Stimulated activated CD4-positive, alpha-beta T cell treated with anti-CD3 and anti-CD28 coated beads, Interleukin-15, amount 100 ng/mL, for 48 hours (primary cell): Measurements from ENCODE around the gene HUS1.
"Not testable (repeated sequence)": the region's sequence is repeated elsewhere in the genome, so short reads cannot be mapped to it uniquely, and the experiment has no call there.

ENCODE experiments used
- DNase-seq, 2 donors: peaks; one replicate each; pipeline ENCODE4 v3.0.0-alpha.2; 2020; ENCODE audit warnings: low read depth in 2 of 2

The HUS1 gene

DNA sequence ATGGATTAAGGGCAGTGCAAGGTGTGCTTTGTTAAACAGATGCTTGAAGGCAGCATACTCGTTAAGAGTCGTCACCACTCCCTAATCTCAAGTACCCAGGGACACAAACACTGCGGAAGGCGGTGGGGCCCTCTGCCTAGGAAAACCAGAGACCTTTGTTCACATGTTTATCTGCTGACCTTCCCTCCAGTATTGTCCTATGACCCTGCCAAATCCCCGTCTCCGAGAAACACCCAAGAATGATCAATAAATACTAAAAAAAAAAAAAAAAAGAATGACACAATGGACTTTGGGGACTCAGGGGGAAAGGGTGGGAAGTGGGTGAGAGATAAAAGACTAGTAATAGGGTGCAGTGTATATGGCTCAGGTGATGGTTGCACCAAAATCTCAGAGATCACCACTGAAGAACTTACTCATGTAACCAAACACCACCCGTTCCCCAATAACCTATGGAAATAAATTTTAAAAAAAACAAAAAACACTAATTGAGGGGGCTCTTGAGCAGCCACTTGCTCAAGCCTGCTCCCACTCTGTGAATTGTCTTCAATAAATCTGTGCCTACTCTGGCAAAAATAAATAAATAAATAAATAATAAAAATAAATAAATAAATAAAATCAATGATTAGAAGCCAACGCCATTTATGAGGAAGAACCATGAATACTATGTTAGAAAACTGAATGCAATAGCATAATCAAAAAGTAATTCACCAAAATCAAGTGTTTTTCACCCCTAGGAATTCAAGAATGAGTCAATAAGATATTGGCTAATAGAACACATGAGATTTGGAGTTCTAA lies 56.1 kb downstream of the HUS1 start:
- not testable (repeated sequence) for DNase-seq

DNA sequence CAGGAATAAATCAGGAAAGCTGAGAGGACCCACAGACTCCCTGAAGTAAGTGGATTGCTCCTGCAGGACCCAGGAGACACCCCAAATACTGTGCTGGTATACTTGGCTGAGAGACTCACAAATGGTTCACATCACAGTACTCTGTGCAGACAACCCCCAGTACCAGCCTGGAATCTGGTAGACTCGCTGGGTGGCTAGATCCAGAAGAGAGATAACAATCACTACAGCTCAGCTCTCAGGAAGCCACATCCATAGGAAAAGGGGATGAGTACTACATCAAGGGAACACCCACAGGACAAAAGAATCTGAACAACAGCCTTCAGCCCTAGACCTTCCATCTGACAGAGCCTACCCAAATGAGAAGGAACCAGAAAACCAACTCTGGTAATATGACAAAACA lies 62.9 kb downstream of the HUS1 start:
- DNase-seq: not testable (repeated sequence)

DNA sequence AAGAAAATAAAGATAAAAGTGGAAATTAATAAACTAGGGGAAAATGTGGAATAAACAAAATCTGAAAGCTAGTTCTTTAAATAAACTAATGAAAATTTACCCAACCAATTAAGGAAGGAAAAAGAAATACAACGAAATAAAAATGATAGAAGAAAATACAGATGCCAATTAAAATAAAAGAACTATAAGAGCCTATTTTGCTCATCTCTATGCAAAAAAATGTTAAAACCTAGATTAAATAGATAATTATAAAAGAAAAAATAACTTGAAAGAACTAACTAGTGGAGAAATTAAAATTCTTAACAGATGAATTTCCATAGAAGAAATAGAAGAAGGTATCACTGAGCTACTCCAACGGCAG lies 63.8 kb downstream of the HUS1 start:
- no peak for DNase-seq

DNA sequence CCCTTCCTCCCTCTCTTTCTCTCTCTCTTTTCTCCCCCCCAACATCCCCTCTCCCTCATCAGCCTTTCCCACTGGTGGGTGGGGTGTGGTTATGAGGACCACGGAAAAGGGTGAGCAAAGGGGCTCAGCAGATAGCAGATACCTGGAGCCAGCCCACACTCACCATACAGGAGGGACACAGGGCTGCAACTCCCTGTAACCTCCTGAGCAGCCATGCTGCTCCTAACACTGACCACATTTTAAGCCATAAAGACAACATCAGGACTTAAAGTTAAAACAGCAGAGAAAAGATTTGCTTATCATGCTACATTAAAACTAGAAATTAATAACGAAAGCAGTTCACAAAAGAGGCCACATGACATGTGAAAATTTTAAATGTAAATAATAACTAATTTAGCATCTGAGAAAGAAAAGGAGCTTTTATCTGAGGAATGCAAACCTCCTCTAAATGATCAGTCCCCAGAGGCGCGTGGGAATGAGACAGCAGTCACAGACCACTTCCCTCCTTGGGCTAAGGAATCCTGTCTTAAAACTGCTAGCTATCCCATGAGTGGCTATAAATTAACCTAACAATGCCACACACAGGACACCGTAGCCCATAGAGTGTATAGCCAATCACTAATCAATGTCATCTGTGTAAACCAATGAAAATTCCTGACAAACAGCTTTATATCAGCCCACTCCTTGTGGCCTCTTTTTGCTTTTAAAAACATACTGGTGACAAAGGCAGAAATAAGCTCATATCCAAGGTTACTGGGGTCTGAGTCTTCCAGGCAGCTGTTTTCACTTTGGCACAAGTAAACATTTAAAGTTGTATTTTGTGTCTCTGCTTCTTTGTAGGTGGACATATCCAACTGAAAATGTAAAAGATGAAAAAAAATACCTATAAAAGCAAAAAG lies 64.4 kb downstream of the HUS1 start:
- DNase-seq: no peak
